ENCODE results near the gene STK33.

GRCh38 chr11:8573777-8574176 lies 20.3 kb downstream of the STK33 start:
- TF ChIP-seq YY1 (IDR thresholded peaks at IDR 0.05; ENCODE audit: insufficient read depth, insufficient read length) = no peak
- no peak for TF ChIP-seq ZNF274 (IDR thresholded peaks at IDR 0.05; ENCODE audit: low read depth, low read length)

All from NT2/D1 (cell line).